ENCODE measurements around the gene KRT38.

The KRT38 gene

GRCh38 chr17:41480581-41480980 lies 39.8 kb upstream of the KRT38 start:
- TF ChIP-seq CTCF (IDR thresholded peaks at IDR 0.05) = no peak
- Histone ChIP-seq H3K4me3 (ENCODE audit: low read depth, low read length) (no peak overlapping the region), H3K4me2 (ENCODE audit: low read length) (no peak overlapping the region), H3K9me3 (ENCODE audit: control insufficient read depth, low read length) (no peaks in the 10 kb centered on the region), H3K27me3 (ENCODE audit: control insufficient read depth, insufficient read depth, low read length) (no peaks in the 10 kb centered on the region), H3K36me3 (ENCODE audit: control insufficient read depth, insufficient read depth, low read length) (no peaks in the 10 kb centered on the region), H2AFZ (no peak overlapping the region), H3K9ac (no peak overlapping the region), H3K4me1 (no peaks in the 10 kb centered on the region), H3K27ac (no peak overlapping the region), H3K79me2 (no peaks in the 10 kb centered on the region)

- Histone ChIP-seq H3K4me1 (no peaks in the 10 kb centered on the region), H2AFZ (no peak overlapping the region), H3K27me3 (ENCODE audit: control insufficient read depth, insufficient read depth, low read length) (no peaks in the 10 kb centered on the region), H3K36me3 (ENCODE audit: control insufficient read depth, insufficient read depth, low read length) (no peaks in the 10 kb centered on the region), H3K79me2 (no peaks in the 10 kb centered on the region), H3K4me3 (ENCODE audit: low read depth, low read length) (no peak overlapping the region), H3K9me3 (ENCODE audit: control insufficient read depth, low read length) (no peaks in the 10 kb centered on the region), H3K4me2 (ENCODE audit: low read length) (no peak overlapping the region), H3K9ac (no peak overlapping the region), H3K27ac (no peak overlapping the region)
- no peak for TF ChIP-seq CTCF (IDR thresholded peaks at IDR 0.05)
Observed at GRCh38 chr17:41480136-41480535, 39.4 kb upstream of the KRT38 start.

GRCh38 chr17:41478237-41478636 lies 37.5 kb upstream of the KRT38 start:
- H3K9me3 ChIP-seq (ENCODE audit: control insufficient read depth, low read length) = no peaks in the 10 kb centered on the region
- H3K27ac ChIP-seq = no peak overlapping the region
- H3K4me1 ChIP-seq = no peaks in the 10 kb centered on the region
- no peaks in the 10 kb centered on the region for H3K36me3 ChIP-seq (ENCODE audit: control insufficient read depth, insufficient read depth, low read length)
- no peak for TF ChIP-seq CTCF (IDR thresholded peaks at IDR 0.05)
- H3K79me2 ChIP-seq = no peaks in the 10 kb centered on the region
- no peak overlapping the region for H2AFZ ChIP-seq
- H3K4me3 ChIP-seq (ENCODE audit: low read depth, low read length) = no peak overlapping the region
- H3K4me2 ChIP-seq (ENCODE audit: low read length) = no peak overlapping the region
- no peaks in the 10 kb centered on the region for H3K27me3 ChIP-seq (ENCODE audit: control insufficient read depth, insufficient read depth, low read length)
- no peak overlapping the region for H3K9ac ChIP-seq

DNA sequence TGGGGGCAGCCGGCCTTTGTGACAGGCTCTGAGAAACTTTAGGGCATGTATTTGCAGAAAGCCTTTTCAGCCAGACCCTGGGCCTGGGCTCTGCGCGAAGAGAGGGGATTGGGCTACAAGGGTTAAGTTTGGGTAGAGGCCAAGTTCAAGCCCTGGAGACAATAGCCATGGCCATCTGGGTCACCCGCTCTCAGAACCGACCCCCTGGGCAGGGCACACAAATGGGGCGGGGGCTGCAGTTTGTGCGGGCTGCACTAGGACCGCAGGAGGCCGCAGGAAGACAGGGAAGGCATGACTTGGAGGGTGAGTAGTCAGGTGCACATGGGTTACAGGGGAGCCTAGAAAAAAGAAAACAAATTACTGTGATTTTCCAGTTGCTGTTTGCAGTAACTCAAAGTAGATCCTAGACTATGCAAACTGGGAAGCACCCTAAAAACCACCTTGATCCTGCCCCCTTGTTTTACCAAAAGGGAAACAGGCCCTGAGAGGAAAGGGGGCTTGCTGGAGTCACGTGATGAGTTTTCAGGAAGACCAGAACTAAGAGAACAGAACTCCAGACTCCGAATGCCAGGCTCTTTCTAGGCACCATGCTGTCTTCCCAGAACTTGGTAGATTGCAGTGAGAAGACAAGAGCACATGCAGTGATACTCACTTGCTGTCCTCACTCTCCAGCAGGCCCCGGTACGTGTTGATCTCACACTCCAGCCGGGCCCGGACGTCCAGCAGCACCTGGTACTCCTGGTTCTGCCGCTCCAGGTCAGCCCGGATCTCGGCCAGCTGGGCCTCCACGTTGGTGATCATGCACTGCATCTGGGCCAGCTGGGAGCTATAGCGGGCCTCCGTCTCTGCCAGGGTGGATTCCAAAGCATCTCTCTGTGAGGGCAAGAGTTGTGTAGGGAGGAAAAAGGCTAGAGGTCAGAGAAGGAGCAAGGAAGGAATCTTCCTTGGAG lies 36.4 kb upstream of the KRT38 start:
- H3K79me2 ChIP-seq = no peaks in the 10 kb centered on the region
- H3K27ac ChIP-seq = no peak overlapping the region
- no peak for TF ChIP-seq CTCF (IDR thresholded peaks at IDR 0.05)
- no peak overlapping the region for H2AFZ ChIP-seq
- H3K27me3 ChIP-seq (ENCODE audit: control insufficient read depth, insufficient read depth, low read length) = no peaks in the 10 kb centered on the region
- H3K4me3 ChIP-seq (ENCODE audit: low read depth, low read length) = no peak overlapping the region
- H3K9me3 ChIP-seq (ENCODE audit: control insufficient read depth, low read length) = no peaks in the 10 kb centered on the region
- H3K36me3 ChIP-seq (ENCODE audit: control insufficient read depth, insufficient read depth, low read length) = no peaks in the 10 kb centered on the region
- no peak overlapping the region for H3K4me2 ChIP-seq (ENCODE audit: low read length)
- H3K4me1 ChIP-seq = no peaks in the 10 kb centered on the region
- H3K9ac ChIP-seq = no peak overlapping the region

DNA sequence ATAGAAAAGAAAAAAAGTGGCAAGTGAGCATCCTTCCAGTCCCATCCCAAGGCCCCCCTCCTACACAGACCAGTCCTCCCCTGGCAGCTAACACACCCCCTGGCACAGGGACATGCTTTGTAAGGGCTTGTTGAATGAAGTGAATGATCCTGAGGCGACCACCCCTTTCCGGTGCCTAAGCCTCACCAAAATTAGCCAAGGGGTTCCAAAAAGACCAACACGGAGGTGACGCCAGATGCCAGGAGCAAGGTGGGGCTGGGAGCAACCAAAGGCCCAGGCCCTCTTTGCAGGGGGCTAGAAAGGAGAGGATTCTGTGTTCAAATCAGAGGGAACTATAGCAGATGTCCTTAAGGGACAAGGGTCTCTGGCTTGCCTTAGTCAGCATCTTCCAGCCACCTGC lies 34.6 kb upstream of the KRT38 start:
- Histone ChIP-seq H3K27ac (no peak overlapping the region), H3K4me1 (no peaks in the 10 kb centered on the region), H3K27me3 (ENCODE audit: control insufficient read depth, insufficient read depth, low read length) (no peaks in the 10 kb centered on the region), H3K36me3 (ENCODE audit: control insufficient read depth, insufficient read depth, low read length) (no peaks in the 10 kb centered on the region), H3K9me3 (ENCODE audit: control insufficient read depth, low read length) (no peaks in the 10 kb centered on the region), H3K79me2 (no peaks in the 10 kb centered on the region), H3K9ac (no peak overlapping the region), H2AFZ (no peak overlapping the region), H3K4me3 (ENCODE audit: low read depth, low read length) (no peak overlapping the region), H3K4me2 (ENCODE audit: low read length) (no peak overlapping the region)
- no peak for TF ChIP-seq CTCF (IDR thresholded peaks at IDR 0.05)
